GM18498 (cell line): ENCODE measurements around the gene ZNF516.
"Not testable (repeated sequence)": the region's sequence is repeated elsewhere in the genome, so short reads cannot be mapped to it uniquely, and the experiment has no call there.

ENCODE experiments used
- ATAC-seq: cut with Tn5 transposase; IDR thresholded peaks from one replicate; pipeline ENCODE4 v1.9.1; 2021; ENCODE audit warnings: mild to moderate bottlenecking, moderate library complexity; ENCODE audit not compliant: unreplicated experiment

The ZNF516 gene

GRCh38 chr18:76490670-76491472, 4.2 kb downstream of the ZNF516 start:
- no peak for ATAC-seq

GRCh38 chr18:76490033-76490432, 5.0 kb downstream of the ZNF516 start:
- no peak for ATAC-seq

- no peak for ATAC-seq
Observed at GRCh38 chr18:76489081-76489480, 6.0 kb downstream of the ZNF516 start.

GRCh38 chr18:76488190-76488589, 6.9 kb downstream of the ZNF516 start:
- no peak for ATAC-seq

GRCh38 chr18:76487782-76488181, 7.3 kb downstream of the ZNF516 start:
- ATAC-seq: no peak

- ATAC-seq: no peak
Observed at GRCh38 chr18:76487070-76487469, 8.0 kb downstream of the ZNF516 start.

- no peak for ATAC-seq
Observed at GRCh38 chr18:76486574-76486973, 8.5 kb downstream of the ZNF516 start.

GRCh38 chr18:76486038-76486437, 9.0 kb downstream of the ZNF516 start:
- no peak for ATAC-seq

GRCh38 chr18:76484749-76485387, 10.2 kb downstream of the ZNF516 start:
- peak; percentile 55 for ATAC-seq

GRCh38 chr18:76483780-76484179, 11.3 kb downstream of the ZNF516 start:
- no peak for ATAC-seq

GRCh38 chr18:76482971-76483691, 11.9 kb downstream of the ZNF516 start:
- ATAC-seq: no peak

GRCh38 chr18:76482267-76482666, 12.8 kb downstream of the ZNF516 start:
- no peak for ATAC-seq

- ATAC-seq: no peak
Observed at GRCh38 chr18:76480913-76481312, 14.1 kb downstream of the ZNF516 start.

GRCh38 chr18:76479351-76480238, 15.4 kb downstream of the ZNF516 start:
- no peak for ATAC-seq

GRCh38 chr18:76476665-76477561, 18.1 kb downstream of the ZNF516 start:
- ATAC-seq: peak; percentile 74

GRCh38 chr18:76475450-76476194, 19.4 kb downstream of the ZNF516 start:
- no peak for ATAC-seq

- ATAC-seq: no peak
Observed at GRCh38 chr18:76474824-76475223, 20.2 kb downstream of the ZNF516 start.

- ATAC-seq: not testable (repeated sequence)
Observed at GRCh38 chr18:76473521-76473920, 21.5 kb downstream of the ZNF516 start.

- no peak for ATAC-seq
Observed at GRCh38 chr18:76472829-76473228, 22.2 kb downstream of the ZNF516 start.
